HUDEP-2 (cell line): ENCODE results near the gene ZDHHC13.
"Not testable (repeated sequence)": the region's sequence is repeated elsewhere in the genome, so short reads cannot be mapped to it uniquely, and the experiment has no call there.

Experiments
- DNase-seq, 76 experiments: peaks; one replicate each; lab custom pipeline; 2025; ENCODE audit not compliant: unreplicated experiment in 76 of 76; lab: John Stamatoyannopoulos, UW

ZDHHC13 gene

DNA sequence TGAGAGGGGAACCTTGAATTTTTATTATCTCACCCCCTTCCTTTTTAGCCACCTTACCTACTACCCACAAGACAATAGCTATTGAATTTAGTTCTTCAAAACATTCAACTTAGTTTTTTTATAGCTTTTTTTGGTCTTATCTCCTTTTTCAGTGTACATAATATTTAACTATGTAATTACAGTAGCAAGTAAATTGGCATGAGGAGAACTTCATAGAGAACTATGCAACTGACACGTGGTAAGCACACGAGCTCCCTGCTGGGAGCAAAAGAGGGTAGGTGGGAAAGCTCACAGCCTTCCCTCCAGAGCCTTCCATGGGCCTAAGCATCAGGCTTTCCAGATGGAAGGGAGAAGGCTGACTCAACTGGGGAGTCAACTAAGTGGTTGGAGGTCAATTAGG, 22.1 kb upstream of the ZDHHC13 start:
- no peak for DNase-seq

- no peak for DNase-seq
These were observed 17.9 kb upstream of the ZDHHC13 start for GRCh38 chr11:19099093-19099492.

GRCh38 chr11:19100885-19101284, 16.1 kb upstream of the ZDHHC13 start:
- DNase-seq = no peak

GRCh38 chr11:19101796-19102520, 15.0 kb upstream of the ZDHHC13 start:
- no peak for DNase-seq

DNA sequence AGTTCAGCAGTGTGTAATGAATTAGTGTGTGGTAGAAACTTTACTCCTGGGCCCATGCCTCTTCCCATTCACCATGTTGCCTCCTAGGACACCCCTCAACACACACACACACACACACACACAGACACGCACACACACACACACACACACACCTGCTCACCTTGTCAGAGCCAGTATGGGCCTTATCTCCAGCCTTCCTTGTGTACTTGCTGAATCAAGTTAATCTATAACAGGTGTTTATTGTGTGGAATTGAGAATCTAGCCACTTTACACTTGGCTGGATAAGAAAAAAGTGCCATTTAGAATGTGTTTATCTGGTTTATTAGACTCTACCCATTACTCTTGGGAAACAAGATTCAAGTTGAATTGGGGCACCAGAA, 14.5 kb upstream of the ZDHHC13 start:
- no peak for DNase-seq

DNA sequence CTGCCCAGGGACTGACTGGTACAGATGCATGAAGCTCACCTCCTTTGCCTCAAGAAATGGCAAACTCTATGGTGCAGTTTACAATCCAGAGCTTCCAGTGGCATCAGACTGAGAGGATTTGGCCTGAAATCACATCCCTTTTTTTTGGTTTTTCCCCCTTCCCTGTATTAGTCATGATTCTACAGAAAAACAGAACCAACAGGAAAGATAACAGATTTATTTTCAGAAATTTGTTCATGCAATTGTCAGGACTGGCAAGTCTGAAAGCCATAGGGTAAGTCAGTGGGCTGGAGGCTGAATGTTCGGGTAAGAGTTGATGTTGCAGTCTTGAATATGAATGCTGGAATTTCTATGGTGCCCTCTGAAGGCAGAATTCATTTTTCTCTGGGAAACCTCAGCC, 12.0 kb upstream of the ZDHHC13 start:
- no peak for DNase-seq

- no peak for DNase-seq
These were observed 9.8 kb upstream of the ZDHHC13 start for GRCh38 chr11:19107125-19107524.

- peak in 11 of 76 experiments; percentile 2 to 49 (median 14) for DNase-seq
These were observed 6.7 kb upstream of the ZDHHC13 start for GRCh38 chr11:19110295-19110694.

GRCh38 chr11:19111809-19112208, 5.2 kb upstream of the ZDHHC13 start:
- no peak for DNase-seq

- no peak for DNase-seq
These were observed 545 bp upstream of the ZDHHC13 start for GRCh38 chr11:19116276-19116970.

DNA sequence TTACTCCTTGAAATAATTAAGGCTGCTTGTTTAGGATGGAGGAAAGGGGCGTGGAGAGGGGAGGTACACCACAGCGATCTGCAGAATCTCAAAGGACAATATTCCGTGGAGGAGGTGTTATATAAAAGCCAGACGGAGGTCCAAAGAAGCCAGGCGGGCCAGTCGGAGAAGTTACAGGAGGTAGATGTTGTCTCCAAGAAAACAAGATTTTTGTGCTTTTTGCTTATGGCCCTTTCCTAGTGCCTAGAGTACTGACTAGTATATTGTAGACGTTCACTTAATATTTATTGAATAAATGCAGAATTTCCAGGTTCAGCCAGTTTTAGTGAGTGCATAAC, 761 bp downstream of the ZDHHC13 start:
- DNase-seq = no peak

GRCh38 chr11:19121646-19122045, 4.7 kb downstream of the ZDHHC13 start:
- peak in 3 of 76 experiments; percentile 2 to 9 (median 7) for DNase-seq

DNA sequence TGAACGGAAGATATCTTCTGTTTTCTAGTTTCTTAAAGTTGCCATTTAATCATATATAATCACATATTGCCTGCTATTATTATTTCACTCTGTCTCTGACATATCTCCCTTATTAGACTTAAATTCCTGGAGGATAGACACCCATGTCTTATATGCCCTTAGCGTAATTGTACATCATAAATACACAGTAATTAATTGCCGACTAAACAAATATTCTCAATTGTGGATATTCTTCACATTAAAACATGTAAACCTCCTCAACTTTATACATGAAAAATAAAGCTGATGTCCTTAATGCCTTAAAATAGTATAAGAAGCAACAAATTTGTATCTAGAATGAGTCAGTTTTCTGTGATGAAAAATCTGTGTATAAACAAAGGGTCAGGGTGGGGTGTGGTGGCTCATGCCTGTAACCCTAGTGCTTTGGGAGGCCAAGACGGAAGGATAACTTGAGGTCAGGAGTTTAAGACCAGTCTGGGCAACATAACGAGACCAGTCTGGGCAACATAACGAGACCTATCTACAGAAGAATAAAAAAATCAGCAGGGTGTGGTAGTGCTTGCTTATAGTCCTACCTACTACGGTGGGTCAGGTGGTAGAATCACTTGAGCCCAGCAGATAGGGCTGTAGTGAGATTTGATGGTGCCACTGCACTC, 6.1 kb downstream of the ZDHHC13 start:
- no peak for DNase-seq

- not testable (repeated sequence) for DNase-seq
These were observed 9.8 kb downstream of the ZDHHC13 start for GRCh38 chr11:19126562-19127325.

DNA sequence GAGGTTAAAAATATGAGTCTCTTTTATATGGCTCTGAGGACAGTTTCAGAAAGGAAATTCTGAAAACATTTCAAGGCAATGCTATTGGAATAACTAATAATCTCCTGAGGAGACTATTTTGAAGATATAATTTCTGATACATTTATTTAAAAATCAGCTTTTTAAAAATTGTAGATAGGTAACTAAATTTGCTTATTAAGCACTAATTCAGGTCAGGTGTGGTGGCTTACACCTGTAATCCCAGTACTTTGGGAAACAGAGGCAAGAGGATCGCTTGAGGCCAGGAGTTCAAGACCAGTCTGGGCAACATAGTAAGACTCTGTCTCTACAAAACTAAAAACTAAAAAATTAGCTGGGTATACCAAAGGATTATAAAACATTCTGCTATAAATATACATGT, 17.0 kb downstream of the ZDHHC13 start:
- no peak for DNase-seq

GRCh38 chr11:19136884-19137283, 19.9 kb downstream of the ZDHHC13 start:
- DNase-seq = not testable (repeated sequence)

GRCh38 chr11:19145319-19145718, 28.4 kb downstream of the ZDHHC13 start:
- no peak for DNase-seq

- no peak for DNase-seq
These were observed 39.9 kb downstream of the ZDHHC13 start for GRCh38 chr11:19156892-19157291.

DNA sequence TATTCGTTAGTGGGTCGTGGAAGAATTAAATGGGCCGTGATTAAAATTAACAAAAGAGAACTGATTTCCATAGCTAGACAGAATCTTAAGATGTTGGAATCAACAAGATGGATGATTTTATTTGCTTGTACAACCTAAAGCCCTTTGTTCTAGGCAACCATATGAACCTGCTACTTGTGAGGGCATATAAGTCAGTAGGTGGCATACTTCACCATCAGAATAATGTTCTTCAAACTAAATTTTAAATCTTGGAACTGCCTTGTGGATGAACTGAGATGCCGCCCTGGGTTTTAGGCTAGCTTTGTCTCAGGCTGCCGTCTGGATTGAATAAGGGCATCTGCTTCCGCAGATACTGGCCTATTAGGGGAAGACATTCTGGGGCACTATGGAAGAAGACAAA, 43.9 kb downstream of the ZDHHC13 start:
- DNase-seq = no peak

- no peak for DNase-seq
These were observed 44.7 kb downstream of the ZDHHC13 start for GRCh38 chr11:19161651-19162050.

GRCh38 chr11:19162951-19163505, 46.1 kb downstream of the ZDHHC13 start:
- no peak for DNase-seq
